Sciatic nerve (tissue), 2 donors: ENCODE measurements around the gene MUC2. TPM values are rescaled to one million over a fixed set of nuclear protein-coding genes. Genes with fewer than 3 reads are reported as not detected.

Experiments used
- ATAC-seq: fragments of 200-7000 bp; cut with Tn5 transposase; one replicate; pipeline ENCODE4 v1.9.1; 2020; ENCODE audit warnings: mild to moderate bottlenecking, moderate library complexity
- DNase-seq: peaks from one replicate; pipeline ENCODE4 v3.0.0-alpha.2; 2020; ENCODE audit warnings: low spot score
- intact Hi-C: fragments of 100-400 bp; cut with DNase I; formaldehyde crosslinking; loops from one replicate; pipeline ENCODE4 v1.14.2; 2022
- total RNA-seq: library from RNA; stranded (reverse); fragmentation: NEBNext Ultra II Directional; extraction: Animal tissue kit (Norgen Biotek cat#: 25700); gene quantifications from one replicate; pipeline ENCODE4 v1.2.1, GENCODE V29; 2021
- donor health status: DM: no; HTN: no; CAD: no.
- donor health status: DM: no; HTN: no; CAD: no.

Gene MUC2
- total RNA-seq, result not detected

DNA sequence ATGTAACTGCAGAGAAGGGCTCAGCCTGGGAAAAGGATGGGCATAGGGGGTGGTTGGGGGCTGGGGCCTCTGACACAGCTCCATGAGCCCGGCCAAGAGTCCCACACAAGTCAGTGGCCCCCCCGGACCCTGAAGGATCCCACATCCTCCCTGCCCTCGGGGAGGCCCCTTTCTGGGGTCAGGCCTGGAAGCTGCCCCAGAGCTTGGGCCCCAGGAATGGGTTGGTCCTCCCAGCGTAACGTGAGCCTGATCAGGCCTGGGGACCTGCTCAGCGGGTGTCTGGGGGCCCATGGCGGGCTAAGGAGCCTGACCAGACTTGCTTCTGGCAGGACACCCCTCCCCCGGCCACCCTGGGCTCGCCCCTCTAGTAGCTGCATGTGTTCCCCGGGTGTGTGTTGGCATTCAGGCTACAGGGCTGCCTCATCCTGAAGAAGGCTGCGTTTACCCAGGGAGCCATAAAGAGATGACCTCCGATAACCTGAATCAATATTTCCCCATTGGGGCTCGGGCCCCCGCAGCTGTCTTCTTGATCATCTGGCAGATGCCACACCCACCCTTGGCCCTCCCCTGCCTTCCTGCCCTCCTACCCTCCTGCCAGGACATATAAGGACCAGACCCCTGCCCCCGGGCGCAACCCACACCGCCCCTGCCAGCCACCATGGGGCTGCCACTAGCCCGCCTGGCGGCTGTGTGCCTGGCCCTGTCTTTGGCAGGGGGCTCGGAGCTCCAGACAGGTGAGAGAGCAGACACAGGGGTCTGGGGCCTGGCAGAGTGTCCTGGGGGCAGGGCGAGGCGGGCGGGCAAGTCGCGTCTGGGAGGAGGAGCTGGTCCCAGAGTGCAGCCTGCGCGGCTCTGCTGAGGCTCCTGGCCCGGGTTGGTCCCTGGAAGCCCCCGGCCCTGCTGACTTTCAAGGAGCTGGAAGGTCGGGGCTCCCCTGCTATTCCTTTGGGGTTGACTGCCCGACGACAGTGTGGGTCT lies at the start of gene MUC2:
MUC2 (plus strand) TSS at position 631 of the 978 bp plus-strand sequence.
- intact Hi-C loops, result no loop called here
- DNase-seq (no peak), ATAC-seq (no peak)

DNA sequence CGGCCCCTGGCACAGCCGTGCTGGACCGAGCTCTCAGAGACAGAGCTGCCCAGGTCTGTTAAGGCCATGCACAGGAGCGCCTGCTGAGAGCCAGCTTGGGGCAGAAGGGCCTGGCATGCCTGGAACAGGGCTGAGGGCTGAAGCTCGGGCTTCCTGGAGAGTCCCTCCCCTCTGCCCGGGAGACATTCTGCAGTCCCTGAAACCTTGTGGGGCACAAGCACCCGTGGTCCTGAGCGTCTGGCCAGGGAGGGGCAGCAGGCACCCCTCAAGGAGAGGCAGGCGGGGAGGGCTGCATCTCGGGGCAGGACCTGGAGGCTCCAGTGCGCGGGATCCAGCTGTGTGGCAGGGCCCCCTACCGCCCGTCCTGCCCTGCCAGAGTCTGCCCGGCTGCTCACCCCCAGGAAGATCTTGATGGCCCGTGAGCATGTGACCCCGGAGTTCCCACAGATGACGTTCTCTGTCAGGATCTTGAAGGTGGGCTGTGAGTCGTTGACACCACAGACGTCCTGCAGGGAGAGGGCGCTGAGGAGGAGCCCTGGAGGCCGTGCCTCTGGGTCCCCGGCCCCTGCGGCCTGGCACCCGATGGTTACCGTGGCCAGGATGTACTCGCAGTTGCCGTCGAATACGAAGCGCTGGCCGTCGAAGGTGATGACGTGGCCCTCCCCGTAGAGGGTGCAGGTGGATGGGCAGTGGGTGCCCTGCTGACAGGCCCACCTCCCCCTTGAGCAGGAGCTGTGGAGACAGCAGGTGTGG lies 49.1 kb upstream of the MUC2 start:
- ATAC-seq (no peak), DNase-seq (no peak)
- intact Hi-C loops, result no loop called here

DNA sequence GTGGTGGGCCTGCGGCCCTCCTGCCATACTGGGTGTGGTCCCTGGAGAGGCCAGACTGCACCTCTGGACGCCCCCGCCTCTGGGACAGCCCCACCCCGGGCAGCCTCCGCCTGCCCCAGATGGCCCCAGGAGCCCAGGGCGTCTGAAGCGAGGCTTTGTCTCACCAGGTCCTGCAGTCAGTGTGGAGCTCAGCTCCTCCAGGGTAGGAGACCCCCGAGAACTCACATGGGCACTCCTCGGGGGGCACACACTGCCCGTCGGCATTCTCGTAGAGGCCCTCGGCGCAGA lies 48.6 kb upstream of the MUC2 start:
- ATAC-seq (no peak), DNase-seq (no peak)
- intact Hi-C loops, result no loop called here

DNA sequence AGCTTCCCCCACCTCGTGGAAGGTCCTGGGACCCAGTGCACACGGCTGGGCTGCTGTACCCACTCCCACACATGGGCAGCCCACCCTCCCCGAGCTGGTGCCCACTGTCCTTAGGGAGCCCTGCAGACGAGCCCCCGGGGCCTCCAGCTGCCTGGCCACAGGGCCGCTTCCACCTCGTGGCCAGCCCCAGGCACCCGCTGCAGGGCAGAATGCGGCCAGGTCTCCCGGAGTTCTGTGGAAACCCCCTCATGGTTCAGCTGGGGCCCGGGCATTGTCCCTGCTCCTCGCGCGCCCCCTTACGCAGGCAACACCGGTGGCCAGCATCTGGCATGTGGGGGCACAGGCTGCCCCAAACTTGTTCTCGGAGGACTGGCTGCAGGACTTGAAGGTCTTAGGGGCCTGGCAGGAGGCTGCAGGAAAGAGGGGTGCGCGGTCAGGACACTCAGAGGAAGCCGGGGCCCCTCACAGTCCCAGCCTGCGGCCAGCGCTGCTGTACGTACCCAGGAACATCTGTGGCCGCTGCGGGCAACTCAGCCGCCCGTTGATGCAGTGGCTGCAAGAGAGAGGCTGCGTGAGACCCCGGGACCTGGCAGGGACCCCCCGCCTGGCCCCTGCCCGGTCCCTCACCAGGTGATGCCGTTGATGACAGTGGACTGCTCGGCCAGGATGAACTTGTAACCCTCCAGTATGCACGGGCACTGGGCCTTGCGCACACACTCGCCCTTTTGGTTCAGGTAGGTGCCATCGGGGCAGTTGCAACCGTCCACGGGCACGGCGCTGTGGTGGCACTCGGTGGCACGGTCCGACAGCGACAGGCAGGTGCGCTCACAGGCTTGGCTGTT lies 47.8 kb upstream of the MUC2 start:
- intact Hi-C loops, result no loop called here
- DNase-seq (no peak), ATAC-seq (no peak)

DNA sequence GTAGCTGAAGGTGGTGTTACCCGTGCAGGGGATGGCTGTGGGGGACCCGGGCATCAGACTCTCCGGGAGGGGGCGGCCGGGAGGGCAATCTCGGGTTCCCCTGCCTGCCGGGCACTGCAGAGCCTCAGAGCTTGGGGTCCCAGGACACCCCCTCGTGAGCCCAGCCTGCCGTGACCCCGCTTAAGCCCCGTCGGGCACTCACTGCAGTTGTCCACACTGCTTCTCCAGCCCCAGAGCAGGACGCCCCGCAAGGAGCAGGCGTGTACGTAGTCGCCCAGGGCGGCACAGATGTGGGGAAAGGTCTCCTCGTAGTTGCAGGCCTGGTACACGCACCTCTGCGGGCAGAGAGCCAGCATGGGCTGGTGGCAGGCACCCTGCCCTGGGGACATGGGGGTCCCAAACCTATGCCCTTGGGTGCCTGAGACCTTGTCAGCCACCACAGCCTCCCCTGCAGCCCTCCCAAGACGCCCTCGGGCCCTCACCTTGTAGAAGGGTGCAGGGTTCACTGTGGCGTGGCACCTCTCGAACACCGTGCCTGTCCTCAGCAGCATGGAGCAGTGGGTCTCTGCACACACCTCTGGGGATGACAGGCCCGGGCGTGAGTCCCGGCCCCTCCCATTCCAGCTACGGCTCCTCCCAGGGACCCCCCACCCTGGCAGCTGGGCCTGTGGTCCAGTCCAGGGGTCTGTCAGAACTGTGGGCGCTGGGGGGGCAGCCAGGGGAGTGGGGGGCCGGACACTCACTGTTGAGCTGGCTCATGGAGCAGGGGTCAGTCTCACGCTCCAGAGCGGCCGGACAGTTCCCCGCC lies 47.0 kb upstream of the MUC2 start:
- DNase-seq, result no peak
- no peak for ATAC-seq
- intact Hi-C loops, result no loop called here

DNA sequence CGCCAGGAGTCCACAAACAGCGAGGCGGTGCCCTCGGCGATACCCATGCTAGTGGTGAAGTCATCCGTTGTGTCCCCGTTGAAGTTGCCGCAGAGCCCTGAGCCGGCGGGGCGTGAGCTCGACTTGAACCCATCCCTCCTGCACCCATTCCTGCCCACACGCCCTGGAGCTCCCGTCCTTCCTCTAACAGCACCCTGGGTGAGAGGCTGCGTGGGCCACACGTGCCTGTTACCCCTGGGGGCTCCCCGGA lies 46.5 kb upstream of the MUC2 start:
- intact Hi-C loops, result no loop called here
- DNase-seq, result no peak
- no peak for ATAC-seq

DNA sequence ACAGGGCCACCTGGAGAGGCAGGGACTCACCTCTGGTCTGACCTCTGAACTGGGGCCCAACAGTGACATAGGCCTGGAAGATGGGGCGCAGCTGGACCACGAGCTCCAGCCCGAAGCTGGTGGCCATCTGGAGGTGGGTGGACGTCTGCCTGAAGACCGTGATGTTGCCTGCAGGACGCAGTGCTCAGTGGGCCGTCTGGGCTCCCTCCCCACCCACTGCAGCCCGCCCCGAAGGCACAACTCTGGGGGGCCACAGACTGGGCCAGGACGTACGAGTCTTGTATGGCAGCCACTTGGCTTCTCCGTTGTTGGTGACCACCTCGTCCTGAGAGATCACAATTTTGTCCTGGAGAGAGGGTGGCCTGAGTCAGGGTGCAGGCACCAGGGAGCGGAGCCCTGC lies 46.1 kb upstream of the MUC2 start:
- ATAC-seq (no peak), DNase-seq (no peak)
- intact Hi-C loops, result no loop called here

DNA sequence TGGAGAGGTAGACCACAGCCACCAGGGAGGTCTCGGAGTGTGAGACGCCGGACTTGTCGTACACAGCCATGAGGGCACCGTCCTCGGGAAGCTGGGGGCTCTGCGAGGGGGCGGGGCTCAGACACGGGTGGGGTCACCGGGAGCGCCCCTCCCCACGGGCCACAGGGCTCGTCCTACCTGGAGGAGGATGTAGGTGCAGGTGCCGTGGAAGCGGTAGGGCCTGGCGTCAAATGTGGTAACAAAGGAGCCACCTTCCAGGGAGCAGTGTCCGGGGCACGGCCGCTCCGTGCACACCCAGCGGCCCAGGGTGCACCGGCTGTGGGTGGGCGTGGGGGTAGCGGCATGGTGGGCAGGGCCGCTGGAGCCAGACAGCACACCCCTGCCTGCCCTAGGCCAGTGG lies 45.6 kb upstream of the MUC2 start:
- intact Hi-C loops, result no loop called here
- no peak for ATAC-seq
- no peak for DNase-seq

DNA sequence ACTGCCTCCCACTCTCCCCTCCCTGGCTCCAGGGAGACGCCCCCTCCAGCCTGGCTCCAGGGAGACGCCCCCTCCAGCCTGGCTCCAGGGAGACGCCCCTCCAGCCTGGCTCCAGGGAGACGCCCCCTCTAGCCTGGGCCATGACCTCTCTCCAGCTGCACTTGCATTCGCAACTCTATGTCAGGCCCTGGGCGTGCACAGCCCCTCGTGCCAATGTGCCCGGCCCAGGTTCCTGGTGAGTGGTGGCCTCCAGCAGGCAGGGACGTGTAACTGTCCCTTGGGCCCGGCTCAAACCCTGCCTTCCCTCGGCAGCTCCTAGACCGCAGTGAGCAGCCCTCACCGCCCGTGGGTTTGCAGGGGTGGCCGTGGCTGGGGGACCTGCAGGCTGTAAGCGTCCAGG lies 45.0 kb upstream of the MUC2 start:
- DNase-seq, result no peak
- intact Hi-C loops, result no loop called here
- no peak for ATAC-seq

DNA sequence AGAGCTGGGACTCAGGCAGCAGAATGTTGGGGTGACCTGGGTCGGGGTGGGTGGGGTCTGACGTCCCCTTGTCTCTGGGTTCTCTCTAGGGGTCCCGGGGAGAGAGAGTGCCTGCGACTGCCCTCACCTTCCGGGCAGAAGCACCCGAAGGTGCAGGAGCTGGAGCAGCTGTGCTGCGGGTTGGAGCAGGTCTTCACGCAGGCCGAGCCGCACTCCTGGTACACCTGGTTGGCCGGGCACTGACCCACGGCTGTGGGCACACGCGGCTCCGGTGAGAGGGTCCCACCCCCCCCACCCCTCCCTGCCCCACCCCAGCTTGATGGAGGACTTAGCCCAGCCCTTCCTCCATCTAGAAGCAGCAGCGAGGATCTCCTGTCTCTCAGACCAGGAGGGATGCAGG lies 44.6 kb upstream of the MUC2 start:
- intact Hi-C loops, result no loop called here
- DNase-seq (no peak), ATAC-seq (no peak)

DNA sequence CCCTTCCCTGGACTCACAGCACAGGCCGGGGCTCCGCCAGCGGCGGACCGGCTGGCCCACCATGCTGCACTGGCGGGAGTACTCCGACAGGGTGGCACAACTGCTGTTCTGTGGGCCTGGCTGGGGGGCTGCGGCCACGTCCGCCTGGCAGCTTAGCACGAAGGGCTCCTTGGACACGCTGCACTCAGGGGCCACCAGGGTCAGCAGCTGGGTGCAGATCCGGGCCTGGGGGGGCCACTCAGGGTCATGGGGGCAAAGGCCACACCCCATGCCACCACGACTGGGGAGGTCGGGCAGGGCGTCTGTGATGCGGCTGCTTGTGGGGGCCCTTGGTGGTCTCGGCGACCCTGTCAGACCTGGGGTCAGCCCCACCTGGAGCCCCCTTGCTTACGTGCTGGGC lies 44.1 kb upstream of the MUC2 start:
- intact Hi-C loops, result no loop called here
- ATAC-seq (no peak), DNase-seq (no peak)

DNA sequence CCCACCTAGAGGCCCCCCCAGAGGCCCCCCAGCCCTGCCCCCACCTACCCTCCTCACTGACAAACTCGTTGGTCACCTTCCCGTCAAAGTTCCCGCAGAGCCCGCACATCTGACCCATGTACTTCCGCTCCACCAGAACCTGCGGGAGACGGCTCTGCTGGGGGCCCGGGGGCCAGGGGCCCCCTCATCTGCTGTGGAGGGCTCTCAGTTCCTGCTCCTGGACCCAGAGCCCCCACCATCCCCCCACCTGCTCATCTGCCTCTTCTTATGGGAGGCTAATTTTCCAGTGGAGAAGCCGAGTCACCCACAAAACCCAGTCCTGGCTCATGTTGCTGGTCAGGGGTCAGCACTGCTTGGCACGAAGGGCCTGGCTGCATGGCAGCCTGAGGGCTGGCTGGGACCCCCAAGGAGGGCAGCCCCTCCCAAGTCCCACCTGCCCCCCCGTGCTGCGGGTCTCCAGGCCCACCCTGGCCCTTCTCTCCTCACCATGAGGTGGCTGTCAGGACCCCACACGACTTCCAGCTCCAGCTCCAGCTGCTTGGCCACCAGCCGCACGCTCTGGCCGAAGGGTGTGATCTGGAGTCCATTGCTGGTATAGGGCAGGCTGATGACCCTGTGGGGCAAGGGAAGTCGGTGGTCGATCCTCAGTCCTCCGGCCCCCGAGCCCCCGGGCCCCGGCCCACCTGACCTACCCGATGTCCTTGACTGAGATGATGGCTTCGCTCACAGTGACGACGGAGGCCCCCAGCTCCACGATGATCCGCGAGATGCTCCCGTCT lies 43.4 kb upstream of the MUC2 start:
- intact Hi-C loops, result no loop called here
- DNase-seq (no peak), ATAC-seq (no peak)

DNA sequence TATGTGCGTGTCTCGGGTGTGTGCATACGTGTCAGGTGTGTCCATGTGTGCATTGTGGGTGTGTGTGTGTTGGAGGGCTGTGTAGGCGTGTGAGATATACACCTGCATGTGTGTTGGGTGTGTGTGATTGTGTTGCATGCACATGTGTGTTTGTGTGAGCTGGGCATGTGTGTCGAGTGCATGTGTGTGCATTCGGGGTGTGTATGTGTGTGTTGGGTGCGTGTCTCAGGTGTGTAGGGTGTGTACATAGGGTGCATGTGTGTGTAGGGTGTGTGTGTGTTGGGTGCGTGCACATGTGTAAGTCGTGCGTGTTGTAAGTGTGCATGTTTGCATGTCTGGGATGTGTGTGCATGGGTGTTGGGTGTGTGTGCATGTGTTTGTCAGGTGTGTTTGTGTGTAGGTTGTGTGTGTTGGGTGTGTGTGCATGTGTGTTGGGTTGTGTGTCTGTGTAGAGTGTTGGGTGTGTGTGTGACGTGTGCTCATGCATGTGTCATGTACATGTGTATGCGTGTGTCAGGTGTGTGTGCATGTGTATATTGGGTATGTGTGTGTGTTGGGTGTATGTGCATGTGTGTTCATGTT lies 42.3 kb upstream of the MUC2 start:
- DNase-seq (no peak), ATAC-seq (no peak)
- intact Hi-C loops, result no loop called here

DNA sequence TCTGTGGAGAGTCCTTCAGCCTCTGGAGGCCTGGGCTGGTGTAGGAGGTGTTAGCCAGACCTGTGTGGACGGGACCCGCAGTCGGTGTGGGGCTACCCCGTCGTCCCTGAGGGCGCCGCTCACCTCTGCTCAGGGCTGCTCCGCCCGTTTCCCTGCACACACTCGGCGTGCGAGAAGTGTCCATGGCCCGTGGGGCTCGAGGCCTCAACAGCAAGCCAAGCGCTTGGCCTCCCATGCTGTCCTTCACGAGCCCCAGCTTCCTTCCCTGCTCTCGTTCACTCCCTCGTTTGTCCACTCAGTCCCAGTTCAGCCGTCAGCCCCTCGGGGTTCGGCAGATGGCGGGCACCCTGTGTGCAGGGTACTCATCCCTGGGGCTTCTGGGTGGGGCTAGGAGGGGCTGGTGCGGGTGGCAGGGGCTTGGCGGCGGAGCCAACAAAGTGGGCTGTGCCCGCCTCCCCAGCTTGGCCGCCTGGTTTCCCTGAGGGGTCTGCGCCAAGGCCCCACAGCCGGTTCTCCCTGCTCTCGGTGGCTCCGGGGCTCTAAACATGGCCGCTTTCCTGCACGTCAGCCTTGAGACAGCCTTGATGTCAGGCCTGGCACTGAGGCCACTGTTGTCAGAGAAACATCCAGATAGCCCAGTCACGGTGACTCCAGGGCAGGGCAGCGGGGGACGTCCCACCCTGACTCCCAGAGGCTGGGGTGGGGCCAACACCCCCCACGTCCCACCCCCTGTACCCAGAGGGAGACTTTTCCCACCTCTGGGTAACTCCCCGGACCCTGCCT lies 41.5 kb upstream of the MUC2 start:
- DNase-seq (no peak), ATAC-seq (no peak)
- intact Hi-C loops, result no loop called here

DNA sequence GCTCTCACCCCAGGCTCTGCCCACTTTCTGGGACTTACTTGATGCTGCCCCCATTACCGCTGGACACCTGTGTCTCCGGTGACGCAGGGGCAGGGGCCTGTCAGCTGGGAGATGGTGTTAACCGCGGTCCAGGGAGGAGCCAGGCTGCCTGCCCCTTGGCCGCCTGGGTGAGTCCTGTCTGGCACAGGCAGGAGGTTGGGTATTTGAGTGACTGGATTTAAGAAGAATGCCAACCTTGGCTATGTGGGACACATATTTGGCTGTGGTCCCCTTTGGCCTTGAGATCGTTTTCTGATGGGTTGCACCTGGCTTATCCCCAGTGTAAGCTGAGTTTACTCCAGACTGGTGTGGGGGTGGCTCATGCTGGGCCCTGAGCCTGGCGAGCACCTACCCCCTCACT lies 40.7 kb upstream of the MUC2 start:
- no peak for DNase-seq
- intact Hi-C loops, result no loop called here
- no peak for ATAC-seq

DNA sequence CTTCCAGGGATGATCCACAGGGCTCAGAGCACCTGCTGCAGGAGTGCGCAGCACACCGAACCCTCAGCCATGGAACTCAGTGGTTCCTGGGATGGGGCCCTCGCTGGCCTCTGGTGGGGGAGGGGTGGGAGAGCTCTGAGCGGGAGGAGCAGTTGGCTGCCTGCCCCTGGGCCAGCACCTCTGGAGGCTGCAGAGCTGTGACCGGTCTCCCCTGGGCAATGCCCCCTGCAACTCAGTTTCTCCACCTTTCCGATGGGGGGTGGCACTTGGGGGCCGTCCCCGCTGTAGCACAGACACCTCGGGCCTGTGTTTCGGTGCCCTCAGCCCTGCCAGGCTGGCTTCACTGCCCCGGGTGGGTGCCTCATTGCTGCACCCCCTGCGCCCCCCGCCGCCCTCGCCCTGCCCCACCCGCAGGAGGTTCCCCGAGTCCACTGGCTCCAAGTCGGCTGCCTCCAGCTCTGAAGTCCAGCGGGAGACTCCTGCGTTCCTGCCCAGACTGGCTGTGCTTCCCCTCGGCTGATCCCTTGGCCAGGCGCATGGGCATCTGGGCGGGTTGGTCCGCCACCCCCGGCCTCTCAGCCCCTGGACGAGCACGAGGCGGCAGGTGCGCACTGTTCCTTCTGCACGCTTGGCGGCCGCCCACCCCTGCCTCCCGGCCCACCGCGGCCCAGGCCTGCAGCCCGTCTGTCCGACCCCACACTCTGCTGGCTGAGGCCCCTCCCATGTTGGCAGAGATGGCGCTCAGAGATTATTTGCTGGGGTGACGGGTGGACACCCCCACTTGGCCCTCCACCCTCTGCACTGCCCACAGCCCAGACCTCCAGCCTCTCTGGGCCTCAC lies 40.0 kb upstream of the MUC2 start:
- DNase-seq (no peak), ATAC-seq (no peak)
- intact Hi-C loops, result no loop called here
